ENCODE data around the gene BBOX1.

DNA sequence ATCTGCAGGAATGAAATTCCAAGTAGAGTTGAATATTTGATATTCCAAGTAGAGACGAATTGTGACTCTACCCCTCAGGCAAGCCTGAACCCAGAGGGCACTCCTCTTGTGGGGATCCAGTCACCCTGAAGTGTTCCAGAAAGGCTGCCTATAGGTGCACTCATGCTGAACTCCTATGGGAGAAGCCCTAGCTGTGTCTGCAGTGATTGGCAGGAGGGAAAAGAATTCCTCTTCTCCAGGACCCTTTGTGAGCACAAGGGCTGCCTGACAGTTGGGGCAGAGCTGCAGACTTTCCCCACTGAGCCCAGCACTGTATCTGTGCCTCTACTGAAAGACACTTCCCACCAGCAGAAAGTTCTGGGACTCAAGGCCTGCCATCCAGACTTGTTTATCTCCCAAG lies 35.0 kb downstream of the BBOX1 start:
- TF ChIP-seq GATA2 (IDR thresholded peaks at IDR 0.05; ENCODE audit: low read depth, low read length) (no peak), GATA3 (IDR thresholded peaks at IDR 0.05; ENCODE audit: low read depth, low read length) (no peak)
